HG02798 (cell line): ENCODE results near the gene ZNF318.
"Not testable (repeated sequence)": the region's sequence is repeated elsewhere in the genome, so short reads cannot be mapped to it uniquely, and the experiment has no call there.

Experiments used
- ATAC-seq: cut with Tn5 transposase; IDR thresholded peaks from one replicate; pipeline ENCODE4 v1.9.1; 2021; ENCODE audit warnings: mild to moderate bottlenecking; ENCODE audit not compliant: unreplicated experiment, poor library complexity

ZNF318 gene

GRCh38 chr6:43386492-43386891, 17.0 kb upstream of the ZNF318 start:
- no peak for ATAC-seq

GRCh38 chr6:43383021-43383667, 13.7 kb upstream of the ZNF318 start:
- ATAC-seq, result no peak

GRCh38 chr6:43380858-43381257, 11.4 kb upstream of the ZNF318 start:
- ATAC-seq, result not testable (repeated sequence)

- ATAC-seq, result no peak
Observed at GRCh38 chr6:43378631-43379030, 9.2 kb upstream of the ZNF318 start.

- no peak for ATAC-seq
Observed at GRCh38 chr6:43377710-43378229, 8.3 kb upstream of the ZNF318 start.

- no peak for ATAC-seq
Observed at GRCh38 chr6:43376551-43376981, 7.1 kb upstream of the ZNF318 start.

GRCh38 chr6:43375693-43376092, 6.2 kb upstream of the ZNF318 start:
- no peak for ATAC-seq

GRCh38 chr6:43373252-43373875, 3.9 kb upstream of the ZNF318 start:
- no peak for ATAC-seq

- not testable (repeated sequence) for ATAC-seq
Observed at GRCh38 chr6:43370003-43370580, 645 bp upstream of the ZNF318 start.

GRCh38 chr6:43368259-43369160, 937 bp downstream of the ZNF318 start:
- no peak for ATAC-seq

- ATAC-seq, result no peak
Observed at GRCh38 chr6:43367245-43367984, 2.0 kb downstream of the ZNF318 start.

- no peak for ATAC-seq
Observed at GRCh38 chr6:43361269-43361668, 8.2 kb downstream of the ZNF318 start.

GRCh38 chr6:43359831-43360230, 9.6 kb downstream of the ZNF318 start:
- no peak for ATAC-seq

GRCh38 chr6:43359381-43359780, 10.1 kb downstream of the ZNF318 start:
- no peak for ATAC-seq

- no peak for ATAC-seq
Observed at GRCh38 chr6:43355862-43356590, 13.4 kb downstream of the ZNF318 start.

GRCh38 chr6:43351951-43352350, 17.5 kb downstream of the ZNF318 start:
- not testable (repeated sequence) for ATAC-seq

GRCh38 chr6:43347444-43347843, 22.0 kb downstream of the ZNF318 start:
- no peak for ATAC-seq

- ATAC-seq, result no peak
Observed at GRCh38 chr6:43347021-43347420, 22.4 kb downstream of the ZNF318 start.

GRCh38 chr6:43346243-43346642, 23.2 kb downstream of the ZNF318 start:
- not testable (repeated sequence) for ATAC-seq
